WTC11 (cell line): ENCODE results near the gene UBE2M. TPM values are rescaled to one million over a fixed set of nuclear protein-coding genes. Genes with fewer than 3 reads are reported as not detected.

Experiments
- ATAC-seq: fragments of 200-7000 bp; cut with Tn5 transposase; 2 replicates; pipeline ENCODE4 v1.10.0; 2021; ENCODE audit warnings: mild to moderate bottlenecking, moderate library complexity
- CTCF ChIA-PET: fragments of 300-600 bp; sonication (Branson Sonifier 250); formaldehyde crosslinking; loops from one replicate; lab custom pipeline; 2021; ENCODE audit warnings: antibody characterized with exemption; lab: Charles Lee
- POLR2A ChIA-PET: fragments of 350-600 bp; sonication (Branson Sonifier 250); formaldehyde crosslinking; loops from one replicate; lab custom pipeline; 2021; ENCODE audit warnings: antibody characterized with exemption; lab: Charles Lee
- DNase-seq: peaks from one replicate; pipeline ENCODE4 v3.0.0; 2021; ENCODE audit warnings: low spot score
- H3K27ac Mint-ChIP-seq: 2 replicates; pipeline ENCODE4 v1.8.0; 2021; ENCODE audit warnings: mixed read lengths
- H3K27me3 Mint-ChIP-seq: 2 replicates; pipeline ENCODE4 v1.8.0; 2021; ENCODE audit warnings: low read depth, mild to moderate bottlenecking, moderate library complexity, mixed read lengths
- H3K36me3 Mint-ChIP-seq: 2 replicates; pipeline ENCODE4 v1.8.0; 2021; ENCODE audit warnings: mixed read lengths
- H3K4me1 Mint-ChIP-seq: 2 replicates; pipeline ENCODE4 v1.8.0; 2022; ENCODE audit warnings: mixed read lengths
- H3K4me3 Mint-ChIP-seq: 2 replicates; pipeline ENCODE4 v1.8.0; 2021; ENCODE audit warnings: mild to moderate bottlenecking, moderate library complexity, mixed read lengths
- H3K9me3 Mint-ChIP-seq: 2 replicates; pipeline ENCODE4 v1.8.0; 2021; ENCODE audit warnings: mixed read lengths
- CREM ChIP-seq: sonication (generic); formaldehyde crosslinking; IDR thresholded peaks from 2 replicates; pipeline ENCODE4 v1.8.1; 2022; ENCODE audit warnings: mild to moderate bottlenecking, missing genetic modification reagents, moderate library complexity
- ERG ChIP-seq: fragments of 250-450 bp; sonication (Bioruptor Pico); IDR thresholded peaks from 2 replicates; pipeline ENCODE4 v1.8.0; 2021; ENCODE audit warnings: mild to moderate bottlenecking
- FOXJ3 ChIP-seq: sonication (generic); formaldehyde crosslinking; IDR thresholded peaks from 2 replicates; pipeline ENCODE4 v1.9.0; 2021; ENCODE audit warnings: missing genetic modification reagents, mild to moderate bottlenecking, borderline replicate concordance
- GRHL2 ChIP-seq: fragments of 250-450 bp; sonication (Bioruptor Pico); IDR thresholded peaks from 2 replicates; pipeline ENCODE4 v1.8.0; 2022; ENCODE audit warnings: mild to moderate bottlenecking, moderate library complexity; ENCODE audit not compliant: insufficient replicate concordance, severe bottlenecking
- HMGA2 ChIP-seq: fragments of 250-450 bp; sonication (Bioruptor Pico); IDR thresholded peaks from 2 replicates; pipeline ENCODE4 v1.4.0; 2021; ENCODE audit warnings: mild to moderate bottlenecking, moderate library complexity
- HMGXB4 ChIP-seq: sonication (generic); formaldehyde crosslinking; IDR thresholded peaks from 2 replicates; pipeline ENCODE4 v1.8.1; 2023; ENCODE audit warnings: mild to moderate bottlenecking, moderate library complexity, missing genetic modification reagents
- KAT7 ChIP-seq: sonication (generic); formaldehyde crosslinking; IDR thresholded peaks from 2 replicates; pipeline ENCODE4 v1.8.1; 2023; ENCODE audit warnings: missing genetic modification reagents, mild to moderate bottlenecking, borderline replicate concordance
- MXD4 ChIP-seq: fragments of 250-450 bp; sonication (Bioruptor Pico); IDR thresholded peaks from 2 replicates; pipeline ENCODE4 v1.8.0; 2021; ENCODE audit warnings: mild to moderate bottlenecking, moderate library complexity, borderline replicate concordance
- SMAD3 ChIP-seq: sonication (generic); formaldehyde crosslinking; IDR thresholded peaks from 2 replicates; pipeline ENCODE4 v1.8.0; 2022; ENCODE audit warnings: missing genetic modification reagents, mild to moderate bottlenecking, borderline replicate concordance
- TP53 ChIP-seq: sonication (generic); formaldehyde crosslinking; IDR thresholded peaks from 2 replicates; pipeline ENCODE4 v1.8.1; 2023; ENCODE audit warnings: mild to moderate bottlenecking, missing genetic modification reagents
- ZNF396 ChIP-seq: fragments of 250-450 bp; sonication (Bioruptor Pico); IDR thresholded peaks from 2 replicates; pipeline ENCODE4 v1.8.0; 2021; ENCODE audit warnings: mild to moderate bottlenecking, moderate library complexity, borderline replicate concordance
- ZNF512 ChIP-seq: sonication (generic); formaldehyde crosslinking; IDR thresholded peaks from 2 replicates; pipeline ENCODE4 v1.8.1; 2022; ENCODE audit warnings: missing genetic modification reagents, borderline replicate concordance
- ZNF671 ChIP-seq: fragments of 250-450 bp; sonication (Bioruptor Pico); IDR thresholded peaks from 2 replicates; pipeline ENCODE4 v1.8.0; 2021; ENCODE audit warnings: mild to moderate bottlenecking
- ZSCAN18 ChIP-seq: fragments of 250-450 bp; sonication (Bioruptor Pico); IDR thresholded peaks from 2 replicates; pipeline ENCODE4 v2.1.2; 2022; ENCODE audit warnings: mild to moderate bottlenecking, moderate library complexity
- total RNA-seq: library from RNA; stranded (reverse); gene quantifications from 3 replicates; pipeline ENCODE4 v1.2.3, GENCODE V29; 2021
- TF ChIP-seq, protein P1 (sequence below): fragments of 250-450 bp; sonication (Bioruptor Pico); conservative IDR thresholded peaks from 2 replicates; pipeline ENCODE4 v1.9.0; 2021; ENCODE audit warnings: mild to moderate bottlenecking
- TF ChIP-seq, protein P2 (sequence below): sonication (generic); formaldehyde crosslinking; IDR thresholded peaks from 2 replicates; pipeline ENCODE4 v1.8.0; 2023; ENCODE audit warnings: missing genetic modification reagents
- TF ChIP-seq, protein P3 (sequence below): fragments of 250-450 bp; sonication (Bioruptor Pico); IDR thresholded peaks from 2 replicates; pipeline ENCODE4 v1.9.0; 2021; ENCODE audit warnings: mild to moderate bottlenecking
- TF ChIP-seq, protein P4 (sequence below): sonication (generic); formaldehyde crosslinking; IDR thresholded peaks from 2 replicates; pipeline ENCODE4 v1.8.1; 2022; ENCODE audit warnings: mild to moderate bottlenecking, missing genetic modification reagents, moderate library complexity, borderline replicate concordance
- TF ChIP-seq, protein P5 (sequence below): sonication (generic); formaldehyde crosslinking; conservative IDR thresholded peaks from 2 replicates; pipeline ENCODE4 v1.8.1; 2023; ENCODE audit warnings: mild to moderate bottlenecking, low read depth, missing genetic modification reagents, moderate library complexity

UBE2M gene
- total RNA-seq, 1 experiment from 2014 or later: 105 TPM

DNA sequence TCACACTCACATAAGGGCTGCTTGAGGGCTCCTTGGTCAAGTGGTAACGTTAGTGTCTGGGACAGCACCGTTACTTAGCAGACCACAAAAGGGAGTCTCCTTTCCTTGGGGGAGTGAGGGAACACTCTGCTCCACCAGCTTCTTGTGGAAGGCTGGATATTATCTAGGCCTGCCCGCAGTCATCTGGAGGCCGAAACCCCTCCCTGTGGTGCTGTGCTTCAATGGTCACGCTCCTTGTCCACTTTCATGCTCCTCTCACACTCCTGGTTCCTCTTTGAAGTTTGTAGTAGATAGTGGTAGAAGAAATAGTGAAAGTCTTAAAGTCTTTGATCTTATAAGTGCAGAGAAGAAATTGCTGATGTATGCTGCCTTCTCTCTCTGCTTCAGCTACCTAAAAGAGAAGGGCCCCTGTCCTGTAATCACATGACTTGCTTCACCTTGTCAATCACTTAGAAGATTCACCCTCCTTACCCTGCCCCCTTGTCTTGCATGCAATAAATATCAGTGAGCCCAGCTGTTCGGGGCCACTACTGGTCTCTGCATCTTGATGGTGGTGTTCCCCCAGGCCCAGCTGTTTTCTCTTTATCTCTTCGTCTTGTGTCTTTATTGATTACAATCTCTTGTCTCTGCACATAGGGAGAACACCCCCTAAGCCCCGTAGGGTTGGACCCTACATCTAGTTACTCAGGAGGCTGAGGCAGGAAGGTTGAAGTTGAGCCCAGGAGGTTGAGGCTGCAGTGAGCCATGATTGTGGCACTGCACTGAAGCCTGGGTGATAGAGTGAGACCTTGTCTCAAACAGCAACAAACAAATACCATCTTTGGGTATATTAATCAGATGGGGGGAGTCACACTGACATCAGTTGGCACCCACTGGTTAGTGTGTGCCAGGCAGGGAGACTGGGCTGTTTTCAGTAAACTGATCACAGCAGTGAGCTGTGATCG, 26.4 kb upstream of the UBE2M start:
- Mint-ChIP-seq H3K9me3 (no peaks in the 10 kb centered on the region), H3K4me3 (no peak overlapping the region), H3K27me3 (no peaks in the 10 kb centered on the region), H3K4me1 (peaks cover 7% of the 10 kb centered on the region), H3K36me3 (peaks cover 14% of the 10 kb centered on the region), H3K27ac (peak overlapping the region; percentile 90; the same call in 1 of the 2 replicates)
- POLR2A ChIA-PET: no interaction called here
- DNase-seq: no peak
- CTCF ChIA-PET: interaction anchor here (1.2 kb wide), 1 partner anchor 9 kb away, joined by 3 read pairs; no protein-coding TSS in a partner anchor
- TF ChIP-seq HMGA2 (CRISPR knock-in tag) (no peak), FOXJ3 (CRISPR knock-in tag) (no peak), MXD4 (CRISPR knock-in tag) (no peak), ZNF671 (CRISPR knock-in tag) (no peak), TP53 (CRISPR knock-in tag) (no peak), ZSCAN18 (CRISPR knock-in tag) (no peak)
- TF ChIP-seq, protein P1, sequence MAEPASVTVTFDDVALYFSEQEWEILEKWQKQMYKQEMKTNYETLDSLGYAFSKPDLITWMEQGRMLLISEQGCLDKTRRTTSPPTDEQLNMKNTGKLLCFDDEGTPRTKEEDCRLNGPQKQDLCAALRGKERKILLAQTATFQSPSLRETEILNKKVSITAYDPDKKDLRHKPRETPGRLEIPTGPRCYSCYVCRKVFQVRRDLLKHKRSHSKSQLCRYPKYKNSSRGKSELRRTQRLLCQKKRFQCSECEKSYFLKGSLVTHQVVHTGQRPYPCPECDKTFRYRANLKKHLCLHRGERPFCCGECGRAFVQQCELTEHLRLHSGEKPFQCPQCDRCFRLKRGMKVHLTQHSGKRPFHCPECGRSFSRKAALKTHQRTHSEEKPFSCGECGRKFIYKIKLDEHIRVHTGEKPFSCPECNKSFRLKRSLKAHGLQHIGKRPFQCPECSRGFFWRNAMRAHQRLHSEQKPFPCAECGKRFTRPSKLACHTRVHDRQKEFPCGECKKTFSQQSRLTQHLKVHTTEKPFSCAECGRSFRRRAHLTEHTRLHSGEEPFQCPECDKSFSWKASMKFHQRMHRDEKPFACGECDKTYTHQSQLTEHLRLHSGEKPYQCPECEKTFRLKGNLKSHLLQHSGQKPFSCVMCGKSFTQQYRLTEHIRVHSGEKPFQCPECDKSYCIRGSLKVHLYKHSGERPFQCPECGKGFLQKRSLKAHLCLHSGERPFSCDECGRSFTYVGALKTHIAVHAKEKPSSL: no peak
- TF ChIP-seq, protein P2, sequence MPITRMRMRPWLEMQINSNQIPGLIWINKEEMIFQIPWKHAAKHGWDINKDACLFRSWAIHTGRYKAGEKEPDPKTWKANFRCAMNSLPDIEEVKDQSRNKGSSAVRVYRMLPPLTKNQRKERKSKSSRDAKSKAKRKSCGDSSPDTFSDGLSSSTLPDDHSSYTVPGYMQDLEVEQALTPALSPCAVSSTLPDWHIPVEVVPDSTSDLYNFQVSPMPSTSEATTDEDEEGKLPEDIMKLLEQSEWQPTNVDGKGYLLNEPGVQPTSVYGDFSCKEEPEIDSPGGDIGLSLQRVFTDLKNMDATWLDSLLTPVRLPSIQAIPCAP (CRISPR knock-in tag): no peak
- ATAC-seq: no peak

DNA sequence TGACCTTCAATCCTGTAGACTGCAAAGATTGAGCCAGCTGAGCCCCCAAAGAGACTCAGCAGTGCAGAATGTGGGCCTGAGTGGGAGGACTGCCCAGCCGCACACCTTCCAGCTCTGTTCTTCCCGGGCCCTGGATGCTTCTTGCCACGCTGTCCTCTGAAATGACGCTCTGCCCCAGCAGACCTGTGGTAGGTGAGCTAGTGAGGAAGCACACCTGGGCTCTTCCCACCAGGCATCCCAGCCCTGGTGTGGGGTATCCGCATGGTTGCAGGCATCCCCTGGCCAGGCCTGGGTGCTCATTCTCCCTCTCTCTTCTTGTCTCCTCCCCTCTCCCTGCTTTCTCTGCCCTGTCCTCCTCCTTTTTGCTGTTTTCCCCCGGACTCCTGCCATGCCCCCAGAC, 24.6 kb upstream of the UBE2M start:
- peaks cover 7% of the 10 kb centered on the region for H3K4me1 Mint-ChIP-seq
- ChIA-PET CTCF (no interaction called here), POLR2A (no interaction called here)
- peaks cover 14% of the 10 kb centered on the region for H3K36me3 Mint-ChIP-seq
- no peak overlapping the region for H3K27ac Mint-ChIP-seq
- DNase-seq (no peak), ATAC-seq (no peak)
- no peaks in the 10 kb centered on the region for H3K9me3 Mint-ChIP-seq
- no peaks in the 10 kb centered on the region for H3K27me3 Mint-ChIP-seq
- H3K4me3 Mint-ChIP-seq: no peak overlapping the region
- TF ChIP-seq ZNF396 (CRISPR knock-in tag): no peak
- TF ChIP-seq, protein P3, sequence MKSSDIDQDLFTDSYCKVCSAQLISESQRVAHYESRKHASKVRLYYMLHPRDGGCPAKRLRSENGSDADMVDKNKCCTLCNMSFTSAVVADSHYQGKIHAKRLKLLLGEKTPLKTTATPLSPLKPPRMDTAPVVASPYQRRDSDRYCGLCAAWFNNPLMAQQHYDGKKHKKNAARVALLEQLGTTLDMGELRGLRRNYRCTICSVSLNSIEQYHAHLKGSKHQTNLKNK (CRISPR knock-in tag): no peak
- TF ChIP-seq, protein P4, sequence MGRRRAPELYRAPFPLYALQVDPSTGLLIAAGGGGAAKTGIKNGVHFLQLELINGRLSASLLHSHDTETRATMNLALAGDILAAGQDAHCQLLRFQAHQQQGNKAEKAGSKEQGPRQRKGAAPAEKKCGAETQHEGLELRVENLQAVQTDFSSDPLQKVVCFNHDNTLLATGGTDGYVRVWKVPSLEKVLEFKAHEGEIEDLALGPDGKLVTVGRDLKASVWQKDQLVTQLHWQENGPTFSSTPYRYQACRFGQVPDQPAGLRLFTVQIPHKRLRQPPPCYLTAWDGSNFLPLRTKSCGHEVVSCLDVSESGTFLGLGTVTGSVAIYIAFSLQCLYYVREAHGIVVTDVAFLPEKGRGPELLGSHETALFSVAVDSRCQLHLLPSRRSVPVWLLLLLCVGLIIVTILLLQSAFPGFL (CRISPR knock-in tag): no peak
- TF ChIP-seq GRHL2 (CRISPR knock-in tag): no peak
- no peak for TF ChIP-seq ERG (CRISPR knock-in tag)
- TF ChIP-seq, protein P5, sequence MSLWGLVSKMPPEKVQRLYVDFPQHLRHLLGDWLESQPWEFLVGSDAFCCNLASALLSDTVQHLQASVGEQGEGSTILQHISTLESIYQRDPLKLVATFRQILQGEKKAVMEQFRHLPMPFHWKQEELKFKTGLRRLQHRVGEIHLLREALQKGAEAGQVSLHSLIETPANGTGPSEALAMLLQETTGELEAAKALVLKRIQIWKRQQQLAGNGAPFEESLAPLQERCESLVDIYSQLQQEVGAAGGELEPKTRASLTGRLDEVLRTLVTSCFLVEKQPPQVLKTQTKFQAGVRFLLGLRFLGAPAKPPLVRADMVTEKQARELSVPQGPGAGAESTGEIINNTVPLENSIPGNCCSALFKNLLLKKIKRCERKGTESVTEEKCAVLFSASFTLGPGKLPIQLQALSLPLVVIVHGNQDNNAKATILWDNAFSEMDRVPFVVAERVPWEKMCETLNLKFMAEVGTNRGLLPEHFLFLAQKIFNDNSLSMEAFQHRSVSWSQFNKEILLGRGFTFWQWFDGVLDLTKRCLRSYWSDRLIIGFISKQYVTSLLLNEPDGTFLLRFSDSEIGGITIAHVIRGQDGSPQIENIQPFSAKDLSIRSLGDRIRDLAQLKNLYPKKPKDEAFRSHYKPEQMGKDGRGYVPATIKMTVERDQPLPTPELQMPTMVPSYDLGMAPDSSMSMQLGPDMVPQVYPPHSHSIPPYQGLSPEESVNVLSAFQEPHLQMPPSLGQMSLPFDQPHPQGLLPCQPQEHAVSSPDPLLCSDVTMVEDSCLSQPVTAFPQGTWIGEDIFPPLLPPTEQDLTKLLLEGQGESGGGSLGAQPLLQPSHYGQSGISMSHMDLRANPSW (CRISPR knock-in tag): no peak
- TF ChIP-seq CREM: no peak
- TF ChIP-seq KAT7 (CRISPR knock-in tag): no peak
- TF ChIP-seq SMAD3 (CRISPR knock-in tag): no peak
- TF ChIP-seq ZNF512 (CRISPR knock-in tag): no peak
- TF ChIP-seq HMGXB4: no peak
